ENCODE data around the gene RRP7A. TPM values are rescaled to one million over a fixed set of nuclear protein-coding genes. Genes with fewer than 3 reads are reported as not detected.

The RRP7A gene
- total and polyA plus RNA-seq, 8 donors = 9.3 to 32.4 (median 21.1) TPM

DNA sequence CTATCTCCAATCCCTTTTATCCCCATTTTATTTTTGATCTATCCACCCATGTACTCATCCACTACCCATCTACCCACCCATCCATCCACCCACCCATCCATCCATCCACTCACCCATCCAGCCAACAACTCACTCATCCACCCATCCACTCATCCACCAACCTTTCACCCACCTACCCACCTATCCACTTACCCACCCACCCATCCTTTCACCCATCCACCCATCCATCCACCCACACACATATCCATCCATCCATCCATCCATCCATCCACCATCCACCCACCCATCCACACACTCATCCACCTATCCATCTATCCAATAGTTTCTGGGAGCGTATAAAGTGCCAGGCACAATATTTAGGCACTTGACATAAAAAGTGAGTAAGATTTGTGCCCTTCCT, 48.2 kb downstream of the RRP7A start:
- no peak overlapping the region for H3K4me3 ChIP-seq
- H3K36me3 ChIP-seq = no peaks in the 10 kb centered on the region
- 91 to 100% (median 93%) methylated on average over 1 of the region's 1 CpG for WGBS, 5 donors
- no peak for TF ChIP-seq POLR2A (IDR thresholded peaks at IDR 0.05)
- no peak for TF ChIP-seq CTCF (IDR thresholded peaks at IDR 0.05)
- TF ChIP-seq EP300 (IDR thresholded peaks at IDR 0.05) = no peak
- no peak for TF ChIP-seq POLR2AphosphoS5 (IDR thresholded peaks at IDR 0.05)
- H3K9me3 ChIP-seq = no peaks in the 10 kb centered on the region
- no peak for DNase-seq
- no peak overlapping the region for H3K27ac ChIP-seq
- no peaks in the 10 kb centered on the region for H3K4me1 ChIP-seq
- intact Hi-C loops (cut with DNase I; ENCODE audit: low total_unique reads) = no loop called here
- H3K27me3 ChIP-seq = peaks cover 0 to 4% (median 0%) of the 10 kb centered on the region in 3 donors

GRCh38 chr22:42470366-42471082, 49.1 kb downstream of the RRP7A start:
- peak in 1 of 2 donors; percentile 35 for DNase-seq
- peaks cover 0 to 4% (median 0%) of the 10 kb centered on the region in 3 donors for H3K27me3 ChIP-seq
- no peaks in the 10 kb centered on the region for H3K4me1 ChIP-seq
- intact Hi-C loops (cut with DNase I; ENCODE audit: low total_unique reads) = no loop called here
- 36 to 63% (median 41%) methylated on average over 4 of the region's 4 CpGs for WGBS, 5 donors
- no peak overlapping the region for H3K4me3 ChIP-seq
- TF ChIP-seq POLR2AphosphoS5 (IDR thresholded peaks at IDR 0.05) (no peak), POLR2A (IDR thresholded peaks at IDR 0.05) (no peak), EP300 (IDR thresholded peaks at IDR 0.05) (no peak), CTCF (IDR thresholded peaks at IDR 0.05) (no peak)
- H3K9me3 ChIP-seq = no peaks in the 10 kb centered on the region
- H3K36me3 ChIP-seq = no peaks in the 10 kb centered on the region
- H3K27ac ChIP-seq = no peak overlapping the region

- no peak overlapping the region for H3K4me3 ChIP-seq
- H3K9me3 ChIP-seq = no peaks in the 10 kb centered on the region
- no peak overlapping the region for H3K27ac ChIP-seq
- no peaks in the 10 kb centered on the region for H3K4me1 ChIP-seq
- H3K27me3 ChIP-seq = no peaks in the 10 kb centered on the region
- no peaks in the 10 kb centered on the region for H3K36me3 ChIP-seq
- intact Hi-C loops (cut with DNase I; ENCODE audit: low total_unique reads) = no loop called here
- WGBS, 5 donors = 84 to 94% (median 90%) methylated on average over 2 of the region's 2 CpGs
- DNase-seq = no peak
- no peak for TF ChIP-seq POLR2A (IDR thresholded peaks at IDR 0.05)
- TF ChIP-seq CTCF (IDR thresholded peaks at IDR 0.05) = no peak
- TF ChIP-seq POLR2AphosphoS5 (IDR thresholded peaks at IDR 0.05) = no peak
- TF ChIP-seq EP300 (IDR thresholded peaks at IDR 0.05) = no peak
These were observed 50.8 kb downstream of the RRP7A start for GRCh38 chr22:42468841-42469240.

DNA sequence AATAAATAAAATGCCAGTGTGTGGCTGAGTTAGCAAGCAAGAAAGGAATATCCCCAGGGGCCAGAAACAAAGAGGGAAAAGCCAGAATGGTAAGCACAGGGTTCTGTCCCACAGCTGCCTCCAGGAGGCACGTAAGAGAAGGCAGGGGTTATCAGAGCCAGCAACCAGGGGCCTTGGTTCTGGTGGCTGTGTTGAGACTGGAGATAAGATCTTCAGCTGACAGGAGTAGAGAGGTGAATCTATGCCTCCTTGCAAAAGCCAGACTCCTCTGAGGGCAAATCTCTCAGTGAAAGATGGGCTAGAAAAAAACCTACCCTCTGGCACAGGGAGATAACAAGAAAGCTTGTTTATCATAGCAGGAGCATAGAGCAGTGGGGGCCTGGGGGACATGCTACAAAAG, 57.6 kb downstream of the RRP7A start:
- H3K9me3 ChIP-seq = no peaks in the 10 kb centered on the region
- no peak overlapping the region for H3K27ac ChIP-seq
- no peaks in the 10 kb centered on the region for H3K36me3 ChIP-seq
- intact Hi-C loops (cut with DNase I; ENCODE audit: low total_unique reads) = no loop called here
- 16 to 23% (median 21%) methylated on average over 1 of the region's 1 CpG for WGBS, 5 donors
- H3K4me3 ChIP-seq = no peak overlapping the region
- H3K4me1 ChIP-seq = peaks cover 0 to 11% (median 5%) of the 10 kb centered on the region in 4 donors
- peaks cover 0 to 56% (median 20%) of the 10 kb centered on the region in 3 donors for H3K27me3 ChIP-seq
- no peak for DNase-seq
- TF ChIP-seq POLR2AphosphoS5 (IDR thresholded peaks at IDR 0.05) = no peak
- no peak for TF ChIP-seq POLR2A (IDR thresholded peaks at IDR 0.05)
- TF ChIP-seq EP300 (IDR thresholded peaks at IDR 0.05) = no peak
- no peak for TF ChIP-seq CTCF (IDR thresholded peaks at IDR 0.05)
